Heart left ventricle (tissue), 16 donors: ENCODE measurements around the gene SMC3. TPM values are rescaled to one million over a fixed set of nuclear protein-coding genes. Genes with fewer than 3 reads are reported as not detected.
"Not testable (repeated sequence)": the region's sequence is repeated elsewhere in the genome, so short reads cannot be mapped to it uniquely, and the experiment has no call there.

Source experiments
- ATAC-seq, 4 donors: fragments of 200-7000 bp; cut with Tn5 transposase; one replicate each; pipeline ENCODE4 v1.9.1; 2020 to 2022; ENCODE audit warnings: moderate library complexity in 4 of 4, mild to moderate bottlenecking in 3 of 4, moderate number of reproducible peaks in 1 of 4
- DNase-seq, 5 donors: peaks; one replicate each; pipeline ENCODE4 v3.0.0-alpha.2; 2020
- H3K27ac ChIP-seq, 12 donors: fragments of 200-600 bp; sonication (generic) in 4 of 12; one replicate each; pipeline versions ENCODE4 v1.5.0 to v1.8.0; 2016 to 2022; ENCODE audit warnings: mild to moderate bottlenecking in 2 of 12
- H3K27me3 ChIP-seq, 9 donors: fragments of 200-600 bp; sonication (generic) in 2 of 9; one replicate each; pipeline versions ENCODE4 v1.5.1 to v1.8.0; 2016 to 2022; ENCODE audit warnings: mild to moderate bottlenecking in 3 of 9
- H3K36me3 ChIP-seq, 9 donors: fragments of 200-600 bp; sonication (generic) in 2 of 9; one replicate each; pipeline versions ENCODE4 v1.5.0 to v1.8.0; 2018 to 2022; ENCODE audit warnings: mild to moderate bottlenecking in 2 of 9
- H3K4me1 ChIP-seq, 12 donors: fragments of 200-600 bp; sonication (generic) in 4 of 12; one replicate each; pipeline versions ENCODE4 v1.5.0 to v1.8.0; 2016 to 2022; ENCODE audit warnings: mild to moderate bottlenecking in 3 of 12
- H3K4me3 ChIP-seq, 12 donors: fragments of 200-600 bp; sonication (generic) in 4 of 12; one replicate each; pipeline versions ENCODE4 v1.5.0 to v1.8.0; 2017 to 2022; ENCODE audit warnings: mild to moderate bottlenecking in 9 of 12, moderate library complexity in 4 of 12
- H3K9me3 ChIP-seq, 12 donors: fragments of 200-600 bp; sonication (generic) in 4 of 12; one replicate each; pipeline versions ENCODE4 v1.5.0 to v1.8.0; 2016 to 2022; ENCODE audit warnings: mild to moderate bottlenecking in 1 of 12
- CTCF ChIP-seq, 12 donors: fragments of 200-600 bp; sonication (generic) in 4 of 12; IDR thresholded peaks; one replicate each; pipeline versions ENCODE4 v1.5.0 to v1.8.0; 2018 to 2022; ENCODE audit warnings: antibody characterized with exemption in 12 of 12, mild to moderate bottlenecking in 5 of 12
- POLR2A ChIP-seq, 2 donors: fragments of 450-650 bp; IDR thresholded peaks; one replicate each; pipeline ENCODE4 v1.6.1; 2017; ENCODE audit warnings: antibody characterized with exemption in 2 of 2, mild to moderate bottlenecking in 2 of 2, moderate library complexity in 2 of 2
- WGBS, 4 donors: extraction: QIAGEN DNeasy Blood & Tissue Kit in 2 of 4; methylation state at CpG; one replicate each; pipeline versions ENCODE4 v1.1.5 to v1.1.7; 2013 to 2018; 5-methylcytosine and 5-hydroxymethylcytosine counted together
- intact Hi-C, 10 donors: fragments of 100-400 bp; cut with DNase I; formaldehyde crosslinking; loops; one replicate each; pipeline versions ENCODE4 v1.11.1 to v1.14.2; 2022
- polyA plus RNA-seq, 2 donors: library from polyadenylated mRNA; stranded (reverse); fragments of 200-250 nt; gene quantifications; one replicate each; pipeline ENCODE4 v1.2.3, GENCODE V29; 2013
- total RNA-seq, 9 donors: library from RNA; depleted of rRNA in 2 of 9; stranded (reverse); fragments of >200 nt in 2 of 9; fragmentation: NEBNext Ultra II Directional in 3 of 9; extraction: Animal tissue kit (Norgen Biotek cat#: 25700) in 3 of 9; gene quantifications; one replicate each; pipeline versions ENCODE4 v1.1.0 to v1.2.4, GENCODE V29; 2016 to 2023
- donor health status: ischemic (EF 13 %, LVEDD 7.1; RV severe dilation, severe dysfunction).
- donor health status: healthy with polysubstance abuse.
- donor health status: DM: no; HTN: yes; CAD: no.
- donor health status: DM: no; HTN: no; CAD: no.
- donor health status: ischemic (EF 25% LVEDD 6.9; RV normal size, moderate dysfunction).
- donor health status: ischemic (EF 25% LVEDD 5.7; RV mildly dilated, moderate dysfunction).
- donor health status: healthy.
- donor health status: DM: yes; HTN: yes; CAD: no.
- donor health status: ischemic (EF 35%, LVEDD 5.7; RV mildly dilated, moderate dysfunction).
- donor health status: nonischemic (EF 11% LVEDD 7.7; RV severe dilation, severe dysfunction).
- donor health status: DM: yes; HTN: yes; CAD: no.
- donor health status: PGD.
- donor health status: ischemic (EF 29% LVEDD 5.4; RV normal size, mild dysfunction).
- donor health status: nonischemic (EF 23%, LVEDD 6.1; RV moderate dilation, normal function).

SMC3 gene
- total and polyA plus RNA-seq, 11 donors, result 12.0 to 29.2 (median 19.6) TPM

GRCh38 chr10:110528224-110528996 lies 39.1 kb upstream of the SMC3 start:
- Histone ChIP-seq H3K36me3 (no peaks in the 10 kb centered on the region), H3K4me3 (no peak overlapping the region), H3K9me3 (no peaks in the 10 kb centered on the region), H3K27ac (no peak overlapping the region), H3K27me3 (peaks cover 0 to 4% (median 0%) of the 10 kb centered on the region in 9 donors), H3K4me1 (peaks cover 0 to 46% (median 6%) of the 10 kb centered on the region in 12 donors)
- TF ChIP-seq CTCF (IDR thresholded peaks at IDR 0.05), result no peak
- TF ChIP-seq POLR2A (IDR thresholded peaks at IDR 0.05), result no peak
- no peak for DNase-seq
- no peak for ATAC-seq
- 85 to 91% (median 88%) methylated on average over 4 to 5 of the region's 5 CpGs for WGBS, 4 donors
- intact Hi-C loops, result no loop called here

- intact Hi-C loops, ATAC-seq, H3K9me3 ChIP-seq, H3K36me3 ChIP-seq, DNase-seq, H3K27ac ChIP-seq, H3K4me3 ChIP-seq, H3K27me3 ChIP-seq: not testable (repeated sequence)
- H3K4me1 ChIP-seq, result peaks cover 0 to 46% (median 6%) of the 10 kb centered on the region in 12 donors
- WGBS, 4 donors, result 95 to 98% (median 97%) methylated on average over 8 of the region's 8 CpGs
Observed at GRCh38 chr10:110528997-110529524, 38.4 kb upstream of the SMC3 start.

- ATAC-seq (no peak), DNase-seq (no peak)
- Histone ChIP-seq H3K4me3 (peak overlapping the region in 1 of 12 donors; percentile 35), H3K27ac (no peak overlapping the region), H3K36me3 (no peaks in the 10 kb centered on the region), H3K4me1 (peaks cover 0 to 46% (median 6%) of the 10 kb centered on the region in 12 donors), H3K9me3 (no peaks in the 10 kb centered on the region), H3K27me3 (peaks cover 0 to 4% (median 0%) of the 10 kb centered on the region in 9 donors)
- intact Hi-C loops, result loop anchor here in 3 of 10 donors (5.0 to 10.0 kb wide), 3 partner anchors 172 to 395 kb away; no protein-coding TSS in a partner anchor
- no peak for TF ChIP-seq POLR2A (IDR thresholded peaks at IDR 0.05)
- no peak for TF ChIP-seq CTCF (IDR thresholded peaks at IDR 0.05)
- WGBS, 4 donors, result 76 to 92% (median 85%) methylated on average over 6 of the region's 6 CpGs
Observed at GRCh38 chr10:110529596-110530011, 37.9 kb upstream of the SMC3 start.

- H3K4me3 ChIP-seq, result peak overlapping the region in 10 of 12 donors; percentile 3 to 49 (median 32)
- WGBS, 4 donors, result 12 to 16% (median 13%) methylated on average over 24 to 35 of the region's 35 CpGs
- H3K27me3 ChIP-seq, result peaks cover 0 to 4% (median 0%) of the 10 kb centered on the region in 9 donors
- H3K9me3 ChIP-seq, result no peaks in the 10 kb centered on the region
- H3K27ac ChIP-seq, result no peak overlapping the region
- intact Hi-C loops, result loop anchor here in 3 of 10 donors (5.0 to 10.0 kb wide), 3 partner anchors 173 to 395 kb away; no protein-coding TSS in a partner anchor
- H3K4me1 ChIP-seq, result peaks cover 0 to 44% (median 5%) of the 10 kb centered on the region in 12 donors
- H3K36me3 ChIP-seq, result no peaks in the 10 kb centered on the region
- TF ChIP-seq POLR2A (IDR thresholded peaks at IDR 0.05) (no peak), CTCF (IDR thresholded peaks at IDR 0.05) (no peak)
- peak; percentile 58 to 89 (median 88) for ATAC-seq
- DNase-seq, result peak; percentile 44 to 74 (median 63)
Observed at GRCh38 chr10:110530131-110530831, 37.2 kb upstream of the SMC3 start.
